GM18867 (cell line): ENCODE results near the gene MICU1.
"Not testable (repeated sequence)": the region's sequence is repeated elsewhere in the genome, so short reads cannot be mapped to it uniquely, and the experiment has no call there.

Experiments
- ATAC-seq: cut with Tn5 transposase; IDR thresholded peaks from one replicate; pipeline ENCODE4 v1.9.1; 2021; ENCODE audit warnings: mild to moderate bottlenecking, moderate library complexity; ENCODE audit not compliant: unreplicated experiment

Gene MICU1, protein sequence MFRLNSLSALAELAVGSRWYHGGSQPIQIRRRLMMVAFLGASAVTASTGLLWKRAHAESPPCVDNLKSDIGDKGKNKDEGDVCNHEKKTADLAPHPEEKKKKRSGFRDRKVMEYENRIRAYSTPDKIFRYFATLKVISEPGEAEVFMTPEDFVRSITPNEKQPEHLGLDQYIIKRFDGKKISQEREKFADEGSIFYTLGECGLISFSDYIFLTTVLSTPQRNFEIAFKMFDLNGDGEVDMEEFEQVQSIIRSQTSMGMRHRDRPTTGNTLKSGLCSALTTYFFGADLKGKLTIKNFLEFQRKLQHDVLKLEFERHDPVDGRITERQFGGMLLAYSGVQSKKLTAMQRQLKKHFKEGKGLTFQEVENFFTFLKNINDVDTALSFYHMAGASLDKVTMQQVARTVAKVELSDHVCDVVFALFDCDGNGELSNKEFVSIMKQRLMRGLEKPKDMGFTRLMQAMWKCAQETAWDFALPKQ

DNA sequence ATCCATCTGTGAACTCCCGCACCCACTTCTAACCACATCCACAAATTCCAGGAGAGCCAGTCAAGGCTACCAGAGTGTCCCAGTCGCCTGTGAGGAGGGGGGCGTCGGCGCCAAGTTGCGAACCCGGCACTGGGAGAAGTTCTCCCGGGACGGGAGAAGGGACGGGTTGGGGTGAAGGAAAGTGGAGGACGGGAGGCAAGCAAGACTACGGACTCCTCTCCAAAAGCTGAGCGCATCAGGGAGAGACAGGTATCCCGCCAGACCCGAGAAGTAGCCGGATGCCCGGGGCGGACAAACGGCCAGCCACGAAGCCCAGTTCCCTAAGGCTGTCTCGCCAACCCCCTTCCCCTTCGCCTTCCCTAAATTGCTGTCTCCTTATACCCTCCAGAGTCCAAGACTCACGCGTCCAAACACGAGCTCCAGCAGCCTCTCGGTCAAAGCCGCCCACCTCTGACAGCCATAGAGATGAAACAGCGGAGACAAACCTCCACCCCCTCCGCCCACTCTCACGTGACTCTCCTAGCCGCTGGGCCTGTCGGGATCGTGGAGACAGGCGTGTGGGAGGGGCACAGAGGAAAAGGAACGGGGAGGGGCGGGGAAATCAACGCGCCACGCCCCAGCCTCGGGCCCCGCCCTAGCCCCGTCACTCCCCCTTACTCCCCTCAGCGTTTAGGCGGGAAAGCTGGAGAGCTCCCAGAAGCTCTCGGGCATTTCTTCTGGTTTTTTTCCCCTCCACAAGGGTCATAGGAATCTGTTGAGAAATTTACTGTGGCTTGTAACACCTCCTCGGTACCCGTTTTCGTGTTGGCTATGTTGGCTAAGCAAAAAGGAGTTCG, at the start of gene MICU1:
MICU1 (minus strand) TSS at position 472 of the 836 bp plus-strand sequence. CDS start 59,286 bp downstream, outside the sequence.
- peak; percentile 95 for ATAC-seq

DNA sequence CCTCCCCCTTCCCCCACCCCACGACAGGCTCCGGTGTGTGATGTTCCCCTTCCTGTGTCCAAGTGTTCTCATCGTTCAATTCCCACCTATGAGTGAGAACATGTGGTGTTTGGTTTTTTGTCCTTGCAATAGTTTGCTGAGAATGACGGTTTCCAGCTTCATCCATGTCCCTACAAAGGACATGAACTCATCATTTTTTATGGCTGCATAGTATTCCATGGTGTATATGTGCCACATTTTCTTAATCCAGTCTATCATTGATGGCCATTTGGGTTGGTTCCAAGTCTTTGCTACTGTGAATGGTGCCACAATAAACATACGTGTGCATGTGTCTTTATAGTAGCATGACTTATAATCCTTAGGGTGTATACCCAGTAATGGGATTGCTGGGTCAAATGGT, 48.3 kb upstream of the MICU1 start:
- ATAC-seq, result not testable (repeated sequence)

DNA sequence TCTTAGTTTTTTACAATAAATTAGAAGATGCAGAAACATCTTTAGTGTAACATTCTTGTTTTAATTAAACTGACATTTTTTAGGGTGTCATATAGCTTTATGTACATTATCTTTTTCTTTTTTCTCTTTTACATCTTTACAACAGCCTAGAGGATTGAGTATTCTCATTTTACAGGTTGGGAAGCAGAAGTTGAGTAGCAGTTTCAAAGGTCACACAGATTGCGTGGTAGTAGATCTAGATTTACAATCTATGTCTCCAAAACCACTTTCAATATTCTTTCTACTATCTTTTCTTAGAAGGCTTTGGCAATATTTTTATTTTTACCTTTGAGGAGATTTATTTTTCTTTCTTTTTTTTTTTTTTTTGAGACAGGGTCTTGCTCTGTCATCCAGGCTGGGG, 47.4 kb upstream of the MICU1 start:
- no peak for ATAC-seq

DNA sequence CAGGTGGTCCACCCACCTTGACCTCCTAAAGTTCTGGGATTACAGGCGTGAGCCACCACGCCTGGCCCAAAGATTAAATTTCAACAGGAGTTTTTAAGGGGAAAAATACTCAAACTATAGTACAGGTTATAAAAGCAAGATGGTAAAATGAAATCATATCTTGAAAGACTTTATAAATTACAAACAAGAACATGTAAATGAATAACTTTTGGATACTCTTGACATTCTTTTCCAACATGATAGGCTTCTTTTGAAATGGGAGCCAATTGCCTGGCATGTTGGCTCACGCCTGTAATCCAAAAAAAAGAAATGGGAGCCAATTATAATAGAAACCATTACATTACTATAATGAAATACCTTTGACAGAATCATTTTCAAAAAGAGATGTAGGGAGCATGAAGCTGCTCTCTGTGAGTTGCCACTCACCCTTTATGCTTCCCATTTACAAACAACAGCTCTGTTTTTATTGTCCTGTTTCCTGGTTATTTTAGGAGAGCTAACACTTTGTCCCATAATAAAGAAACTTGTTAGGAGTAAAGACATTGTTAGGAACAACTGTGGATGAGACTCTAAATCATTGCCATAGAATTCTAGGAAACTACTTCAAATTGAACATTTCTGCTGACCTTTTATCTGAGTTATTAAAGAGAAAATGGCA, 41.5 kb upstream of the MICU1 start:
- ATAC-seq, result no peak

DNA sequence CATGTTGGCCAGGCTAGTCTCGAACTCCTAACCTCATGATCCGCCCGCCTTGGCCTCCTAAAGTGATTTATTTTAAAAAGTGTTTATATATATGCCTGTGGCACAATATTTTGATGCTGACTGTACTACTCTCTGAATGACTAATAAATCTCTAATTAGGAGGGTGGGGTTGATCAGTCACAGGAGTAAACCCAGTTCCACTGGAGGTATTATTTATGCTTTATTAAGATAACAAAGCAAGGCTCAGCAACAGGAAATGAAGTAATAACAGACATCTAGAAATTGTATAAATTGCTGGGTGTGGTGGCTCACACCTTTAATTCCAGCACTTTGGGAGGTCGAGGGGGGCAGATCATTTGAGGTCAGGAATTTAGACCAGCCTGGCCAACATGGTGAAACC, 40.0 kb upstream of the MICU1 start:
- ATAC-seq, result no peak

DNA sequence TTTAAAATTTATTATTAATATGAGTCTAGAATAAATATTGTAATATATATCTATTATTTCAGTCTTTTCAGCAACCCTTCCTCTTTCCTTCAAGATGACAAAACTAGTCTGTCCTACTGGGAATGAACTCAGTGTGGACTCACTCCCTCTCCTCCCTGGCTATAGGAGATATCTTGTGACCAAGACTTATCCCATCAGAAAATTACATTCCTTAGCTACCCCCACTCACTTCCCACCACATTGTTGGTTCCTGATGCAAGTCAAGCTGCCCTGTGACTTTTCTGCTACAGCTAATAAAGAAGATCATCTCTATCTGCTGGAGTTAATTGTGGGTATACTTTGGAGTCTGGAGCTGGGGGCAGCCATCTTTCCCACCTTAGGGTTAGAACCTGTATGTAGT, 38.1 kb upstream of the MICU1 start:
- no peak for ATAC-seq

DNA sequence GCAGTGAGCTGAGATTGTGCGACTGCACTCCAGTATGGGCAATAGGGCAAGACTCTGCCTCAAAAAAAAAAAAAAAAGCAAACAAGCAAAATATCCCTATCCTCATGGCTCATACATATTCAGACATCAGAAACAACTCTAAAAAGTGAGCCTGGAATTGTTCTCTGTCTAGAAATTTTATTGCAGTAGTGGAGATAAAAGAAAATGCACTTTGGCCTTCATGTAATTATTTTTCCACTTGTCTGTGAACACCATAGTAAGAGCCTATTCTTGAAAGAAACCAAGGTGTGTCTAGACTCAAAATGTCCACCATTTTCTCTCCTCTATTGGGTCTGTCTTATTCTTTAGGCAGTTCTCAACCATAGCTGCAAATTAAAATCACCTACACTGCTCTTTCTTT, 35.6 kb upstream of the MICU1 start:
- no peak for ATAC-seq

DNA sequence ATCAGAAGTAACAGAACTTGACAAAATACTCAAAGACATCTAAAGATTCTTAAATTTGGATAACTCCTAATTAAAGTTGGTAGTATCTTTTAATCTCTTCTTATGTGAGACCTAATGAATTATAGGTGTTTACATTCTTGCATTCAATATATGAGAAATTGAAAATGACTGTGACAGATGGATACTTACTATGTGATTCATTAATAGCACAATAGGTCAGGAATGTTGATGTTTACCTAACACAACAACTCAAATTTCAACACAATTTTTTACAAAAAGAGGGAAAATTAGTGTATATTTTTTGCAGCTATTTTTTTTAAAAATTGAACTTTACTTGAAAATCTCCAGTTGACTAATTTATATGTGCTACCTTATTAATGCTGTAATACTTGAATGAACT, 34.3 kb upstream of the MICU1 start:
- ATAC-seq, result no peak

DNA sequence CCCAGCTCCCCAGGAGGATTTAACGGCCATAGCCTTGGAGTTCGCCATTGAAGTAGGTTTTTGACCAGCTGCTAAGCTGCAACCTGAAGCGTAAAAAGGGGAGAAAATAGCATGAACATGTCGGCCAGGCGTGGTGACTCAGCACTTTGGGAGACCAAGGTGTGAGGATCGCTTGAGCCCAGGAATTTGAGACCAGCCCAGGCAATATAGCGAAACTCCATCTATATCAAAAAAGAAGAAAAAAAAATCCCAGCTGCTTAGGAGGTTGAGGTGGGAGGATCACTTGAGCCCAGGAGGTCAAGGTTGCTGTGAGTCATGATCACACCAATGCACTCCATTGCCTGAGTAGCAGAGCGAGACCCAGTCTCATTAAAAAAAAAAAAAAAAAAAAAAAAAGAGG, 33.8 kb upstream of the MICU1 start:
- no peak for ATAC-seq

DNA sequence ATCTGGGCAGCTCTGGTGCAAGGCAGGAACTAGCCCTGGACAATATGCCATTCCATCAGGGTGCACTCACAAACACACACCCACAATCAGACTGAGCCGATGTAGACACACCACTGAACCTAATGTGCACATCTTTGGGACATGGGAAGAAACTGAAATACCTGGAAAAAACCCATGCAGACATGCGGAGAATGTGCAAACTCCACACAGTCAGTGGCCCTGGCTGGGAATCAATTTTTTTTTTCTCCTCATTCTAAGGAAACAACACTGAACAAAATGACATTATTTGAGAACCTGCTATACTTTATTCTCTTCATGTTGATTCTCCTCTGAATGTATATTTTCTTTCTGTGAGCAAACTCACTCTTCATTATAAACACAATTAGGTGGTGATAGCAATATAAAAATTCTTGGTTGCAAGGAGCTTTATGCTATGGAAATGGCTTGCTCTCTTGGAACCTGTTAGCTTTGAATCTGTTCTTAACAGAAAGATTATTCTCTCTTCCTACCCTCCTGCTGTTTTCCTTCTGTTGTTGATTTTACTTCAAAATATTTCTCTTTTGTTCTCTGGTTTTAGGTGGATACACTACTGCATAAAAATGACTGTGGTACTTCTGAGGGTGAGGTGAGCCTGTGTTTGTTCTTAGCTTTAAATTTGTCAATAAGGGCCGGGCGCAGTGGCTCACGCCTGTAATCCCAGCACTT, 33.0 kb upstream of the MICU1 start:
- no peak for ATAC-seq

DNA sequence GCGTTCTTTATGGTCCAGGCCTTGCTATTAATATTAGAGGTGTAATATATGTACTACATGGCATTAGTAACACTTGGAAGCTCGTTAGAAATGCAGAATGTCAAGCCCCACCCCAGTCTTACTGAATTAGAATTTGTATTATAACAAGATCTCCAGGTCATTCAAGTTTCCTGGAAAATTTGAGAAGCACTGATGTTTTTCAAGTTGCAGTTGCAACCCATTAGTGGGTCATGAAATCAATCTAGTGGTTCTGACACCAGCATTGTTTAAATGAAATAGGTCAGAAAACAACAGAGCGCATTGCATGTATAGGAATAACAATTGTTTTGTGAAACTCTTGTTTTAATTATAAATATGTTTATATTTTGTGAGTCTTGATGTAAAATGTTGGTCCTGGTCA, 28.8 kb upstream of the MICU1 start:
- ATAC-seq, result no peak

DNA sequence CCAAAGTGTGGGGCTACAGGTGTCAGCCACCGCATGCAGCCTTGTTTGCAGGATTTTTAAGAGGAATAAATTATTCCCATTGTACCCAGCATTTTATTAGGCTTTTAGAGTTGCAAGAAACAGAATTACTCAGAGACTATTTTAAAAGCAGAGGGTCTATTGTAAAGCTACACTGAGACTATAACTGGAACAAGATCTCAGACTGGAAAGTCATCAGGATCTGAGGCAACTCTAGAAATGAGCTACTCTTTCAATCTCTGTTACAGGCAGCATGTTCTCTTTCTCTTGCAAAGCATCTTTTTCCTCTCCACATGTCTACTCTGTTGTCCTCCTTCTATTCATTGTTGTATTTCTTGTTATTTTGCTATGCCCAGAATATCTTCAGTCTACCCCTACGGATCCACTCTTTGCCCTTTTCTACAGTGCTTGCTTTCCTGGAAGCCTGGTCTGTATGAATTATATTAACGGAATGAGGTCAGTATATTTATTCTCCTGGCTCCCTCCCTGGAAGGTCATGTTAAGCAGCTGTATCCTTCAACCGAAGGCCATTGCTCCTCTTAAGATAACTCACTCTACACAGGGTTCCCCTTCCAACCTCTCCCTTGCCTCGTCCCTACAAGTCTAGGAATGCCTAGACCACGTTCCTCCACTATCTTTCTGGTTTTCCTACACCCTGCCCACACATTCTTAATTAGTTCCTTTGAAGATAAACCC, 27.7 kb upstream of the MICU1 start:
- ATAC-seq, result no peak

DNA sequence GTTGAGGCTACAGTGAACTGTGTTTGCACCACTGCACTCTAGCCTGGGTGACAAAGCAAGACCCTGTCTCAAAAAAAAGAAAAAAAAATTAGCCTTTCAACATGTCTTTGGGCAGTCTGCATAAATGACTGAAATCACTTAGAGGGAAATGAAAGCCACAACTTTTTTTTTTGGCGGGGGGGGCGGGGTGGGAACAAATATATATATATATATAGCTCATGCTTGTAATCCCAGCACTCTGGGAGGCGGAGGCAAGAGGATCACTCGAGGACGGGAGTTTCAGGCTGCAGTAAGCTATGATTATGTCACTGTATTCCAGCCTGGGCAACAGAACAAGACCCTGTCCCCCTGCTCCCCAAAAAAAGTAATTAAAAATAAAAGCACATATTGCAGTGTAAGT, 23.4 kb upstream of the MICU1 start:
- no peak for ATAC-seq

DNA sequence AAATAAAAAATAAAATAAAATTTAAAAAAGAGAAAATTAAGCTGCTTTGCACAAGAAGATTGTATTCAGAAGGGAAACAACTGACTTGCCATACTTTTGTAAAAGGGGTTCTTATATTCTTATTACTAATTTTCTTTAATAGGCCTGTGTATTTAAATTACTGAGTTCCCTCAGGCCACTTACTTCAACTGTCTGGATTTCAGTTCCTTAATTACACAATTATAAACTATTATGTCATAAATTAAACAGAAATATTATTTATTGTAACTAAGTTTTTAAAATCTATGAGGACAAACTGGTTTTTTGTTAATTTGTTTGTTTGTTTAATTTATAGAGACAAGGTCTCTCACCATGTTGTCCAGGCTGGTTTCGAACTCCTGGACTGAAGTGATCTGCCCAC, 22.4 kb upstream of the MICU1 start:
- ATAC-seq, result no peak

DNA sequence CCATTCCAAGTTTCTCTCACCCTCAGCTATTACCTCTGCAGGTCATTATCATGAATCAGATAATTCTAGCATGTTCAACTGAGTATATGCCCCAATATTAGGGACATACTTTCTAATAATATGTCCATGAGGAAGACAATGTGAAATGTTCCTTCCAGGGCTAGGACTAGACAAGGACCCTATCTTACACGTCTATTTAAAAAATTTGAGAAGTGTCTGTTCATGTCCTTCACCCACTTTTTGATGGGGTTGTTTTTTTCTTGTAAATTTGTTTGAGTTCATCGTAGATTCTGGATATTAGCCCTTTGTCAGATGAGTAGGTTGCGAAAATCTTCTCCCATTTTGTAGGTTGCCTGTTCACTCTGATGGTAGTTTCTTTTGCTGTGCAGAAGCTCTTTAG, 21.1 kb upstream of the MICU1 start:
- ATAC-seq, result not testable (repeated sequence)

DNA sequence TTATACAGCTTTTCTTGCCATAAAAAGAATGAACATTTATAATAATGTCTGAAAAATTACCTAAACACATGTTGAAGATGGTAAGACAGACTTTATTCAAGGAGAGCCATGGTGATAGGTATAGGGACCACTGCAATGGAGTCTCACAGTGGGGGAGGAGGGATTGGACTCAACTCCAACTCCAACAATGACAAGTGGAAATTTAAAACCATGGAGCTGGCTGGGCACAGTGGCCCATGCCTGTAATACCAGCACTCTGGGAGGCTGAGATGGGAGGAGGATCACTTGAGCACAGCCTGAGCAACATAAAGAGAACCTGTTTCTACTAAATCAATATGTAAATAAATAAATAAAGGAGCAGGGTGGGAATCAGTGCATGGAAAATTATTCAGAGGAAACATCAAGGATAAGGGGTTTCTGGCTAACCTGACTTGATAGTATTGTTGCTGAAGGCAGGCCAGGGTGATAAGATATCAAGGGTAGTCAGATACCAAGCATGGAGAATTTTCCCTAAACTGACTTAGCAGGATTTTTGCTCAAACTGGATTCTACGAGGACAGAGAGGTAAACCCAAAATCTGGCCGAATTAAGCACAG, 19.5 kb upstream of the MICU1 start:
- no peak for ATAC-seq

DNA sequence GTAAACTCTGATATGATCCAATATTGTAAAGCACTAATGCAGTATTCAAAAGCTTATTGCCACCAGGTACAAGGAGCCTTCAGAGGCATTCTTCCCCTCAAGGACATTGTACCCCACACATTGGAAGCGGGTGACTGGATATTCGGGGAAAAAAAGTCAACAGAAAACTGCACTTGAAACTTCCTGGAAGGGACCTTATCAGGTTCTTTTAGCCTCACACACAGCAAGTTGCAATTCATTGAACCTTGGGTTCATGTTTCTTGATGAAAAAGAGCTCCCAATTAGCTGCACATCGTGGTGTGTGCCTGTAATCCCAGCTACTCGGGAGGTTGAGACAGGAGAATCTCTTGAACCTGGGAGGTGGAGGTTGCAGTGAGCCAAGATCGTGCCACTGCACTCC, 16.4 kb upstream of the MICU1 start:
- no peak for ATAC-seq

DNA sequence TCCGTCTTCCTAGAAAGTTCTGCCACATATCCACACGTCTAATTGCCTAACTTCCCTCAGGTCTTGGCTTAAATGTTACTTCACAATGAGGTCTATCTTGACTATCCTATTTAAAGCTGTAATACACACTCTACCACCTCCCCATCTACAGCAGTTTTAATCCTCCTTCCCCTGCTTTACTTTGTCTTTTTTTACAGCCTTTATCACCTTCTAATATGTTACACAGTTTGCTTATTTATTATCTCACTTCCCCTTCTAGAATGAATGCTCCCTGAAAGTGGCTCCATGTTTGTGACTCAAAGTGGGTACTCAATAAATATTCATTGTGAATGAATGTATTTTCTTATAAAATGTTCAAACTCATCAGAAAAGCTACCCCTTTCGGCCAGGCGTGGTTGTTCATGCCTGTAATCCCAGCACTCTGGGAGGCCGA, 13.6 kb upstream of the MICU1 start:
- ATAC-seq, result no peak

DNA sequence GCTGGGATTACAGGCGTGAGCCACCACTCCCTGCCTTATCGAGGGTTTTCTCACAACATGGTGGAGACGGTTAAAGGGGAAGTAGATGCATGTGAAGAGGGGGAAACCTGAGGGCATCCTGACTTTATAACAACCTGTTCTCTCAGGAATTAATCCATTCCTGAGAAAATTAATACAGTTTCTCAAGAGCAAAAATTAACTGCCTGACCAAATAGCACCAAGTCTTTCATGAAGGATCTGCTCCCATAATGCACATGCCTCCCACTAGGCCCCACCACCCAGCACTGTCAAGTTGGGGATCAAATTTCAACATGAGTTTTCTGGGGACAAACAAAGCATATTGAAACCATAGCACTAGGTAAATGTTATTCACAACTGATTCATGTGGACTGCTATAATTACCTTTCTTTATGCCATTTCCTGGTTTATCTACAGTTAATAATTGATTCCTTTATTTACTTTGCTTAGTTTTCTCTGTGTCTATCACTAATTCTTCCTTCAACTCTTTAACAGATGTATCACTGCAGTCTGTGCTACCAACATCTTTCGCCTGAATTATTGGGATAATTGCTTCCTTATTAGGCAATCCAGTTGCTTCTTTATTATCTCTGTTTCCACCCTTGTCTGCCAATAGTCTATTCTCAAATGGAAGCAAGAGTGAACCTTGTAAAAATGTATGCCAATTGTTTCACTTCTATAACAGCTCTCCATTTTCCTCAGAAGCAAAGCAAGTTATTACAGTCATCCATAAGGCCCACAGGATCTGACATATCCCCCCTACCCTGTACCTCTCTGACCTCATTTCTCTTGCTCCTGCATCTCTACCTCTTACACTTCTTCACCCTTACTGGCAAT, 12.9 kb upstream of the MICU1 start:
- no peak for ATAC-seq
